Activated effector memory CD4-positive, alpha-beta T cell treated with Interleukin-2 at 50 U/mL for 16 hours (primary cell): ENCODE data around the gene APRT.

Experiments
- DNase-seq: peaks from one replicate; pipeline ENCODE4 v3.0.0-alpha.2; 2020

Gene APRT

DNA sequence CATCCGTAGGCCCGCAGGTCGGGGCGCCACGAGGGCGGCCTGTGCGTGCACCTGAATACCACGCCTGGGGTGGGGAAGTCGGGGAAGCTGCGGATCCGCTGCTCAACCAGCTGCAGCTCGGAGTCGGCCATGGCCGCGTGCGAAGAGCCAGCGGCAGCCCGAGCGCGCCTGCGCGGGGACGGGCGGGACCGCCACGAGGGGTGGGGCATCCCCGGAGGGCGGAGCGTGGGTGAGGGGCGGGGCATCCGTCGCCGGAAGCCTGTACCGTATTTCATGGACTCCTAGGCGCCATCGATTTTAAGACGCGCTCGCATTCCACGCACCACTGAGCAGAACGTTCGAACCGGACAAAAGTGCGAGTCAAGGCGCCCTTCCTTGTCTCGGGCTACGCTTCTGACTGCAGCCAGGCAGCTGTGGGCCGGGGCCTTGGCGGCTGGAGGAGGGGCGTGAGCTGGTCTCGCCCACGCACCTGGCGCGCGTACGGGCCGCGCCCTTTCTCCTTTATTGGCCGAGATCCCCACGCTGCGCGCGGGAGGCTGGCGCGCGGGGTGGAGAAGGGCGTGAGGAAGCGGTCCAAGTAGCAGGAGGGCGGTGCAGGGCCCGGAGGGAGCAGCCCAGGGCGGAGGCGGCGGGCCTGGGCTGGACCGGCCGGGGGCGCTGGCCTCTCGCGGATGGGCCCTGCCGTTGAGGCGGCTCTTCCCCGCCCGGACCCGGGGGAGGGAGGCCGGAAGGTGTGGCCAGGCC, at the start of gene APRT:
Gene APRT, minus strand, starts transcription at position 160 of the 744 bp plus-strand sequence. Its CDS starts 29 bp downstream, at position 131.
- peak; percentile 97 for DNase-seq

- DNase-seq, result no peak
Measured at GRCh38 chr16:88861359-88861758, 49.6 kb upstream of the APRT start.

DNA sequence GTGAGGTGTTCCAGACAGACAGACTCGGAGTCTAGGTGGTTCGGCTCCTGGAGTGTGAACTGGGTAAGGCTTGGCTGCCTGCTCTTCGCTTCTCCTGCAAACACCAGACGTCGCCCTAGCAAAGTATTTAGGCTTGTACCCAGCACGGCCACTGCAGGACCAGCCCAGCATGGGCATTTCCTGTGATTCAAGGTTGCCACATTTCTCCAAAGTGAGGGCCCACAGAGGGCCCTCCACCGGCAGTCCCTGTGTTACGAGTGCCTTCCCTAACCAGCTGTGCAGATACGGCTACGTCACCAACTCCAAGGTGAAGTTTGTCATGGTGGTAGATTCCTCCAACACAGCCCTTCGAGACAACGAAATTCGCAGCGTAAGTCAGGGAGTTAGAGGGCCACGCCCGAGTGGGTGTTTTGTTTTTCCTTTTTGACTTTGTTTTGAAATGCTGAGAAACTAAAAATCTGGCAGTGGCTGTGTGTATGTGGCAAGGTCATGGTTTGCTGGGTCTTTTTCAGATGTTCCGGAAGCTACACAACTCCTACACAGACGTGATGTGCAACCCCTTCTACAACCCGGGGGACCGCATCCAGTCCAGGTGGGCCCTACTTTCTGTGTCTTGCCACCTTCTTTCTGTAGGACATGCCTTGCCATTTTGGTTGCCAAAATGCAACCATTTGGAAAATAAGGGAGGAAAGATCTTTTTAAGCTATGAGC, 47.8 kb upstream of the APRT start:
- DNase-seq, result no peak

DNA sequence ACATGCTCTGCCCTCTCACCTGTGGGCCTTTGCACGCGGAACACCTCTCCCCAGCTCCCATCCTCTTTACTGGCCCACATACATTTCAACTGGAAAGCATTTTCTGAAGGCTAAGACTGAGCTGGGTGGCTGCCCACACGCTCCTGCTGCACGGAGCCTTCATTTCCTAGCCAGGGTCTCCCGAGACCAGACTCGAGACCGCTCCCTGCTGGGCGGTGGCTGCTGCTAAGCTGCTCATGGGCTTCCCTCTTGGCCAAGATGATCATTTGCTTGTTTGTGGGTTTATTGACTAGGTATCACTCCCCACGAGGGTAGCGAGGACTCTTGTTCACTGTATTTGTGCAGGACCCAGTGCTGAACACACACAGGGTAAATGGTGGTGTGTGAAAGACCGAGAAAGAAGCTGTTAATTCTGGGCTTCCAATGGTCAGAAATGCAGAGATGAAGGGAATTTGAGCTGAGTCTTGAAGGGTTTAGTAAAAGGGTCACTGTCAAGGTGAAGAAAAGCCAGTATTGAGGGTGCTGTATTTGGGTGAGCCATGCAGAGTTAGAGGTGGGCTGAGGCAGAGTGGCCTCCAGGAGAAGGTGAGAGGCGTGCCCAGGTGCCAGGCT, 46.1 kb upstream of the APRT start:
- peak; percentile 66 for DNase-seq

DNA sequence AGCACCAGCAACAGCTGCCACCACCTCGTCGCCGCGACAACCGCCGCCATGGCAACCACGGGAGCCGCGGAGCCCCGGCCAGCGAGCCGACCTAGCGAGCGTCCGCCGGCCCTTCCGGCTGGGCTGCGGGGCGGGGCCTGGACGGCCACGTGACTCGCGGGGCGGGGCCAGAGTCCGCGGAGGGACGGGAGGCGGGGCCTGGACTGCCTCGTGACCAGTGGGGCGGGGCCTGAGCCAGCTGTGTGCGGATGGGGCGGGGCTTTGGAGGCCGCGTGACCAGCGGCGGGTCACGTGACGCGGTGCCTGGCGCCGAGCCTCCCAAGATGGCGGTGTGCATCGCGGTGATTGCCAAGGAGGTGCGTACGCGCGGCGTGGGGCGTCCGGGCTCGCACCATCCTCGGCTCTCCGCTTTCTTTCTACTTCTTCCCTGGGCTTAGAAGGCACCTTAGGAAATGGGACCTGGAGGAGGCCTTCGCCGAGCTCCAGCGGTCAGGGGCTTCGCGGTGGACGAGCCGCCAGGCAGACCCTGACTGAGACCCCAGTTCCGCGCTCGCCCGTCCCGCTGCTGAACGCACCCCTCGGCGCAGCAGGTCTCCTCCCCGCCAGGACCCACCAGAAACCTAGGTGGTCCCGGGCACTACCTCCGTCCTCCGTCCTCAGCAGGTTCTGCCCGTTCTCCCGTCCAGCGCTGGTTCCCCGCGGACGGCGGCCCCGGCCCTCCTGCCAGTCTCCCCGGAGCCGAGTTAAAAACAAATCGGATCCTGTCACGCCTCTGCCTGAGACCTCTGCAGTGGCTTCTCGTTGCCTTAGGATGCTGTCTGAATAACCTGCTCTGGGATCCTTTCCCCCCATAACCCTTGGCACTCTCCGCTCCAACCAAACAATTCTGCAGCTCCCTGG, 45.4 kb upstream of the APRT start, which contains the start of the genes GALNS and TRAPPC2L:
Gene GALNS, minus strand, starts transcription at position 120 of the 900 bp plus-strand sequence. Its CDS starts 70 bp downstream, at position 50.
Gene TRAPPC2L, plus strand, starts transcription at position 300 of the 900 bp plus-strand sequence. Its CDS starts 24 bp downstream, at position 324.
- DNase-seq, result peak; percentile 97

DNA sequence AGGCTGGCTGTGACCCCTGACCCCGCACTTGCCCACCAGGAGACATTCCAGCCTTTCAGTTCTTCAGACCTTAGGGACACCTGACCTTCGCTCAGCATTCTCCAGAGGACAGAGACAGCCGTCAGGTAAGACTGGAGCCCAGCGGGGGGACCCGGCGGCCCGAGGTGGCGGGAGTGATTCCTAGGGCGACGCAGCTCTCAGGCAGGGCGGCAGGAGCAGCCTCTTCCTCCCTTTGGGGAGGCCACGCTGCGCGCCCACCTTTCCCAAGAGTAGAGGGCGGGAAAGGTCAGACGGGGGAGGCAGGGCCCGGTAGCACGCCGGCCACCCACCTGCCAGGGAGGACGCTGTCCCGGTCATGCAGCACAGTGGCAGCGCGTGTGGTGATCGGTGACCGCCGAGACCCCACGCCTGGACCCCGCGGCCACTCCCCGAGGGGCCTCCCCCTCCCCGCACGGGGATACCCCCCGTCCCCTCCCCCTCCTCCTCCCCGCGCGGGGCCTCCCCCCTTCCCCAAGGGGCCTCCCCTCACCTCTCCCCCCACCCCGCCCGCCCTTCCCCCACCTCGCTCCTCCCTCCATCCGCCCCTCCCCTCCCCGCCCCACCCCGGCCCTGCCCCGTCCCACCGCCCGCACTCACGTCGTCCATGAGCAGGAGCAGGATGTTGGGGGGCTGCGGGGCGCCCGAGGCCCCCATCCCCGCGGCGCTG, 44.5 kb upstream of the APRT start:
- DNase-seq, result no peak

GRCh38 chr16:88855736-88856121, 44.0 kb upstream of the APRT start:
- DNase-seq, result no peak

DNA sequence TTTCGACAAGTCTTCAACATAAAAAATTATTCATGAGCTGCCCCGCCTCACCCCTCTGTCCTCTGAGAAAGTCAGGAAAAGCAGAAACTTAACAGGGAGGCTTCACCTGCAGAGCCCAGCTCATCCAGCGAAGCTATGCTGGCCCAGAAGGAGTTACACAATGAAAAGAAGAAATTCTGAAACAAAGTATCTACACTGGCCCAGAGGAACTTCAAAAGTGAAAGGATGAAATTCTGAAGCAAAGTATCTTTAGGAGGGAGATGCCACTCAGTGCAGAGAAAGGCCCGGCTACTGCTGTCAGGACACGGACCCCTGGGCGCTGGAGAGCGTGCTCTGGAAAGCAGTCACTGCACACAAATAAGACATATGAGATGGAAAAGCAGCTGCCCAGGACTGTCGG, 43.4 kb upstream of the APRT start:
- no peak for DNase-seq

DNA sequence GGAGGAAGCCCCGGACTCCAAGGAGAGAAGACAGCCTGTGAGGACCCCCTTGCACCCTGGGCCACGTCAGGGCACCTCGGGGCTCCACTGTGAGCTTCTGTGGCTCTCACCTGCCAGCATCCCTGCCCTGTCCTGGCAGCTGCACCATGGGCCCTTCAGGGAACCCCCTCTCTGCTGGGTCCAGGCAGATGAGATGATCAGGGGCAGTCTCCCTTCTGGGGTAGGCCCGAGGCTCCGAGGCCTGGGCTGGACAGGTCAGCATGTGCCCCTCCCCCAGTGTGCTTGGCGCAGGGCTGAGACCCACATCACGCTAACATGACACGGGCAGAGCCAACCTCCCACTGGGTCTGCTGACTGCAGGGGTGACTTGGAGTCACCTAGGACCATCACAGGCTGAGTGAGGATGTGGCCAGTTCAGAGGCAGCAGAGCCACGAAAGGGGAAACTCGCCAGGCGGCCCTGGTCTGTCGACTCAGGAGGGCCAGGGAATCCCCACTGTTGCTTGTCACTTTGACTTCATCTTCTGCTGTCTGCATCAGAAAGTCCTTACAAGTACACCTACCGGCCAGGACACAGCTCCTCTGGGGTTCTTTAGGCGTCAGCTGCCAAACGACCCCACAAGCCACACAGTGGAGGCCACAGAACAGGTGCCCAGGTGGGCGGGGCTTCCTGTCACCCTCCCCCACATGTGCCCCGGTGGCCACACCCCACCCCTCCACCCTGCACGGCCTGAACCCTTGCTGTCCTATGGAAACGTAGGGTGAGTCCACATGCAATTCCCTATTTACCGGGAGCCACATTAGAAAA, 42.8 kb upstream of the APRT start:
- no peak for DNase-seq

- no peak for DNase-seq
Measured at GRCh38 chr16:88853325-88853941, 41.7 kb upstream of the APRT start.

DNA sequence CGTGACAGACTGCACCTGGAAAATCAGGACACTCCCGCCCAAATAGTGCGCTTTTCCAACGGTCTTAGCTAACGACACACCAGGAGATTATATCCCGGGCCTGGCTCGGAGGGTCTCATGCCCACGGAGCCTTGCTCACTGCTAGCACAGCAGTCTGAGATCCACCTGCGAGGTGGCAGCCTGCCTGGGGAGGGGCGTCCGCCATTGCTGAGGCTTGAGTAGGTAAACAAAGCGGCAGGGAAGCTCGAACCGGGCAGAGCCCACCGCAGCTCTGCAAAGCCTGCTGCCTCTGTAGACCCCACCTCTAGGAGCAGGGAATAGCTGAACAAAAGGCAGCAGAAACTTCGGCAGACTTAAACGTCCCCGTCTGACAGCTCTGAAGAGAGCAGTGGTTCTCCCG, 39.9 kb upstream of the APRT start:
- no peak for DNase-seq

DNA sequence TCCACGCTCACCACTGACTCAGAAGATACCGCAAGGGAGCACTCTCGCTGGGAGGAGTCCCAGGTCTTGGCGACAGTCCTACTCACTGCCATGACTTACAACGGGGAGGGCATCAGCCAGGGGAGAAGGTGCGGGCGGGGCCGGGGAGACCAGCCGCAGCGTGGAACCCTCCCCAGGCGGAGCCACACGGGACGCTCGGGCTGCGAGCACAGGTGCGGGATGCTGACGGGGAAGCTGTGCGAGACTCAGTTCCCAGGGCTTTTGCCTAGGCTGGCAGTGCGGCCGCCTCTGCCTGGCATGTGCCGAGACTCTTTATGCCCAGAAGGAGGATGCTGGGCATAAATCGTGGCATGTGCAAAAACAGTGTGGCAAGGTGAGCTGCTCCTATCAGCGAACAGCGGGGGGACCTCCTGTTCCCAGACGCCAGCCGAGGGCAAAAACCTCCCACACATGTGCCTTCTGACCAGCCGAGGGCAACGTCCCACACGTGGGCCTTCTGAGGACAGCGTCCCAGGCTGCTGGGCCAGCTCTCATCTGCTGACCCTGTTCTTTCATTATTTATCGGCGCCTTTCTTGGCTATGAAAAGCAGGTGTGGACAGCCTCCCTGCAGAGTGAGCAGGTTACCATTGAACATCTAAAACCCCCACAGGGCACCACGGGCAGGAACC, 38.9 kb upstream of the APRT start:
- no peak for DNase-seq

GRCh38 chr16:88848557-88848956, 36.8 kb upstream of the APRT start:
- no peak for DNase-seq

GRCh38 chr16:88847654-88848053, 35.9 kb upstream of the APRT start:
- DNase-seq, result no peak

GRCh38 chr16:88846088-88846487, 34.4 kb upstream of the APRT start:
- DNase-seq, result no peak

DNA sequence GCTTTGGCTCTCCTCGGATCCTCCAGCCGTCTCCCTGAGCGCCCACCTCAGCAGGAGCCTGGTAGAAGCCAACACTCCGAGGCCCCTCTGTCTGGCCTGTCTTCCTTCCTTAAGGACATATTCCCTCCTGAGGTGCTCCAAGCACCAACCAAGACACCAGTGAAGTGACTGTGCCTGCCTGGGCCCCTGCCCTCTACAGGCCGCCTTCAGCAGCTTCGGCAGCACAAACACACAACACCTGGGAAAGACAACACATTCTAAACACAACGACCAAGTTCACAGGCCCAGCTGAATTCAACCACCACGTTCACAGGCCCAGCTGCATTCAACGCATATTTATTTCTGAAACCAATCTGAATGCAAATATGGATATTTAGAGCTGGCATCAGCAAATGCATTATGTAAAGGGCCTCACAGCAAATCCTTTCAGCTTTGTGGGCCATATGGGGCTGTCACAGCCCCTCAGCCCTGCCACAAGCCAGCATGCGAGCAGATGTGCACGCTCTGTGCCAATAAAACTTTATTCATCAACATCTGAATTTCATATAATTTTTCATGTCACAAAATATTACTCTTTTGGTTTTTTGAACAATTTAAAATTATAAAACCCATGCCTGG, 32.8 kb upstream of the APRT start:
- DNase-seq, result no peak

- DNase-seq, result no peak
Measured at GRCh38 chr16:88843256-88843655, 31.5 kb upstream of the APRT start.

DNA sequence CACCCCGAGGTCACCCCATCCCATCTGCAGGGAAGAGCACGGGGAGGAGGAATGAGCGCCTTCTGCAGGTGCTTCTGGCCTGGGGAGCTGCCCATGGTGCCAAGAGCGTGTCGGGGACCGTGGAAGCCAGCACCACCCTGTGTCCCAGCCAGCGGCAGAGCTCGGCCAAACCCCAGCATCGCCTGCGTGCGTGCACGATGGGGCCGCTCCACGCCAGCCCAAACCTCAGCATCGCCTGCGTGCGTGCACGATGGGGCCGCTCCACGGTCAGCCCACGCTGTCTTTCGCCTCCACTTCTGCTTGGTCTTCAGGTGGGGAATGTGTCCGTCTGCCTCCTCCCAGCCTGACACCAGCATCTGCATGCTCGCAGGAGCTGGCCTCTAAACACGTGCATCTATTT, 31.1 kb upstream of the APRT start:
- no peak for DNase-seq

DNA sequence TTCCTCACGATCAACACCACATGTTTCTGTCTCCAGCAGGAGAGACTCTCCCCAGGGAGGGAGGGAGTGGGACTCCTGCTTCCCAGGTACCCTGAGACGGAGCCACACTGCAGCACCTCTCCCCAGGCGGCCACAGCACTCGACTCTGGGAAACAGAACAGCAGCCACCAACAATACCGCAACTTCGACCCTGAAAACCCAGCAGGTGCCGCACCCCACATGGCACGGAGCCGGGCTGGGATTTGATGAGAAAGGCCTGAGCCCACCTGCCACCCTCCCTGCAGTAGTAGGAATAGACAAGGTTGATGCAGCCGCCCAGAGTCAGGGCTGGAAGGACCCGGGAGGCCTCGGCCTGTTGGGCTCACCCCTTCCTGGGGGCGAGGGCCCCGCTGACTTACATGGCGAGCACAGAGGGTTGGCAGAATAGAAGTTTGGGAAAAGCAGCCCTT, 30.6 kb upstream of the APRT start:
- no peak for DNase-seq
